Activated CD4-positive, alpha-beta T cell treated with anti-CD3 and anti-CD28 coated beads for 4 hours (primary cell): ENCODE results near the gene CCKAR.

Experiments used
- DNase-seq, 2 donors: peaks; one replicate each; pipeline ENCODE4 v3.0.0-alpha.2; 2020

The CCKAR gene

GRCh38 chr4:26458157-26458561 lies 32.1 kb downstream of the CCKAR start:
- no peak for DNase-seq

DNA sequence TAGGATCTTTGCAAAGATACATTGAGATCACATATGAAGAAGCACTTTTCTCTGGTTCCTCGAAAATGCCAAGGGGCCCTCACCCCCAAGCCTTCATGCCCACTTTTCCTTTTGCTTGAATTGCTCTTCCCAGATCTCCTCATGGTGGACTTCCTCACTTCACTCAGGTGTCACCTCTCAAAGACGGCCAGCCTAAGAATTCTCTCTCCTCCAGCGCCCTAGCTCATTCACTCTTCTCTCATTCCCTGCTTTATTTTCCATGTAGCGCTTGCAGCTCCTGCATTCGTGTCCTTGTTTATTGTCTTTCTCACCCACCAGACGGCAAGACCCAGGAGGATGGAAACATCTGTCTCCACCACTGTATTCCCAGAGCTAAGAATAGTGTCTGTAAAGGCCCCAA lies 32.9 kb downstream of the CCKAR start:
- DNase-seq = no peak

DNA sequence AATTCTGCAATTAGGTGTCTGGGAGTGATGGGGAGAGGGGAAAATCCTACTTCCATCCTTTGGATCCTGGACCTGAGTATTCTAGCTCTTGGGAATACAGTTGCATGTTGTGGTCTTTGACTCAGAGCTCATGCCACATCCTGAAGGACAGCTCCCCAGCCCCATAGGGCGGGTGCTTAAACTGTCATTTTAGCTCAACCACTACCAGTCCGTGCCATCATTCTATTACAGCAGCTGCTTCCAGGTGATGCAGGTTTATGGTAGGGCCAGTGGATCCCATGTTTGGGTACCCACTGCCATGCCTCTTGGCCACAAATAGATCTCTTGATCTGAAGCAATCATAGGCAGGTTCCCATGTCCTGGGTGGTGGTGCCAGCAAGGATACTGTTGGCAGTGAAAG lies 34.7 kb downstream of the CCKAR start:
- DNase-seq = no peak

- no peak for DNase-seq
These were observed 35.3 kb downstream of the CCKAR start for GRCh38 chr4:26454961-26455360.

- DNase-seq = no peak
These were observed 37.4 kb downstream of the CCKAR start for GRCh38 chr4:26452565-26453531.

DNA sequence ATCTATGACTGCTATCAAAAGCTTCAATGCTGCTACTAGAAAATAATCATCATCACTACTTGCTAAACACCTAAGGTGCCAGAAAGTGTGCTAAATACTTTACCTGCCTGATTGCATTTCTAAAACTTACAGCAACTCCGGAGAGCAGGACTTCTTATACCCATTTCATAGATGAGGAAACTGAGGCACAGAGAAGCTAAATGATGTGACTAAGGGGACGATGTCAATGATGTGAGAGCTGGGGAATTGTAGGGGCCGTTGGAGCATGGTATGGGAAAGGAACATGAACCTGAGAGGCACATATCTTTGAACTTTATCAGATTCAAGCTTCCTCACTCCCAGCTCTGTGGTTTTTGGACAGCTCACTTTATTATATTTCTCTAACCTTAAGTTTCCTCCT lies 38.7 kb downstream of the CCKAR start:
- no peak for DNase-seq

DNA sequence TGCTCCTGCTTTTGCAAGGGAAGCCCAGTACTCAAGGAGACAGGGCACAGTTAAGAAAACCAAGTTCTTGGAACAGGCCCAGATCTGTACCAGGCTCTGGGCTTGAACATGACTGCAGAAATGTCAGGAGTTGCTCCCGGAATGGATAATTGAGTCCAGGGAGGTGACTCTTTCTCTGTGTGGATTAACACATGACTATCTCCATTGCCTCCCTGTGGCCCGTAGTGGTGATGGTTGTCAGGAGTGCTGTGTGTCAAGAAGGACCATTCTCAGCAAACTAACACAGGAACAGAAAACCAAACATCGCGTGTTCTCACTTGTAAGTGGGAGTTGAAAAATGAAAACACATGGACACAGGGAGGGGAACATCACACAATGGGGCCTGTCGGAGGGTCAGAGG lies 39.9 kb downstream of the CCKAR start:
- DNase-seq = no peak

- DNase-seq = no peak
These were observed 42.9 kb downstream of the CCKAR start for GRCh38 chr4:26447378-26447777.

GRCh38 chr4:26441771-26442170 lies 48.5 kb downstream of the CCKAR start:
- no peak for DNase-seq

DNA sequence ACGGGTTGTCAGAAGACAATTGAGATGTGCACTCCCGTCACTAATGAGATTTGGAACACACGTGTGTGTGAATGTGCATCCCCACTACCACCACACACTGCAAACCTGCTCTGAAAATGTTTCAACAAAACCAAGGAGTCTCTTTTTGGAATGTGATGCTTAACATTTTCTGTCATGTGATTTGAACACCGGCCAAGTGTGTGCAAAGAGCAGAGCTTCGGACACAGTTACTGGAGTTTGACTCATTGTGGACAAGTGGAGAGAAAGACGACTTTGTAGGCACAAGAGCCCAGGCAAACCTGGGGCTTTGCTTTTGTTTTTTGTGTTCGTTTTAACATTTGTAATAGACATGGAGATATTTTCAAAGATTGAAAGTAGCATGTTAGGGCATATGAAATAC lies 49.2 kb downstream of the CCKAR start:
- DNase-seq = no peak

DNA sequence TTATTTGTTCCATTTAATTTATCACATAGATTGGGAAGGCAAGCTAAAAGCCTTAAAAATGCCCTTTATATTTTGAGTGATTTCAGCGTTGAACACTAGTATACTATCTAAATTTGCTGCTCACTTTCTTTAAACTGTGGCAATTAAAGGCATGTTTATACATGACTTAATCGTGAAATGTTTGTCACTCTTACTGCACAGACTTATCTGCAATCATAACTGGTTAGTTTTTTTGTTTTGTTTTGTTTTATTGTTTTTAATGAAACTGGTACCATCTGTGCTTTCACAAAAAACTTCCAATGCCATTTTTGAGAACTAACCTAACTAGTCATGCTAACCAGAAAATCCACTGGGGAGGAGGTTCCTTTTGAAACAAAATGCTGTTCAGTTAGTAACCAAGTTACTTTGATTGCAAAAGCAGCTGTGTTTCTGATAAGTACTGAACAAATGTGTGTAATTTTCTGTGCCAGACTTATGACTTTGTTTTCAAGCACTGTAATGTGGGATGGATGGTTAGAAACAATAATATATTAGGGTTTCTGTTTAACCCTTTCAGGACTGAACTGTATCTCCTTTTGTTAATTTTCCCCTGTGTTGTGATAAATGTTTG lies 56.1 kb downstream of the CCKAR start:
- no peak for DNase-seq

- DNase-seq = no peak
These were observed 56.7 kb downstream of the CCKAR start for GRCh38 chr4:26433556-26433955.

DNA sequence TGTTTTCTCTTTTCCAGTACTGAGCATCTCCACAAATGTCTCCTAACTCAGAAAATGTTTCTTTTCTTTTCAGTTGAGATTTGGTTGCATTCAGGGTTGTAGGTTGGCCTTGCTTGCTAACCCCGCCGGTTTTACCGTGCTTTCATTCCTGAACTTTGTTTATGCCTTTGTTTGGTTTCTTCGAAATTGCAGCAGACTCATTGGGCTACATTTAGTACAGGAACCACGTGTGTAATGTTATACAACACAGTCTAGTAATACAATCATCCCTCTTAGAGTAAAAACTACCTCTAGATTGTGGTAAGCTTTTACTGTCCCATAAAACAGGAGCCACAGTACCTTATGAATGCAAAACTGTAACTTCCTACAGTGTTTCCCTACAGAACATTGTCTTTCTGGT lies 57.9 kb downstream of the CCKAR start:
- DNase-seq = no peak

- no peak for DNase-seq
These were observed 58.7 kb downstream of the CCKAR start for GRCh38 chr4:26431461-26432180.
